ENCODE measurements around the gene TRIM2. TPM values are rescaled to one million over a fixed set of nuclear protein-coding genes. Genes with fewer than 3 reads are reported as not detected.

Gene TRIM2
- total RNA-seq, 1 experiment from 2014 or later = 18.9 TPM

DNA sequence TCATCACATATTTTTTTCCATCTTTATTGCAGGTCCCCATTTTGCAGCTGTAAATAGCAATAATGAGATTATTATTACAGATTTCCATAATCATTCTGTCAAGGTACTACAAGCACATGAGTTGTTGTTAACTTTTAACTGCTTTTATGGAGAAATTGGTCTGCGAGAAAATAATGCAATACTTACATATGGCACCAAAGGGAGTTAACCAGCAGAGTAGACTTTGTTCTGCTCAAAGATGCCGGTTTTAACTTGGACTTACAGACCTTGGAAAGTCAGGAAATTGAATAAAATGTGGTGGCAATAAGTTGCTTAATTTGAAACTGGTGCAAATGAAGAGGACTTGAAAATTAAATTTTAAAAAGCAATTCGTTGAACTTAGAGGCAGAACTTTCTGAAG lies 119.8 kb downstream of the TRIM2 start:
- no peaks in the 10 kb centered on the region for H3K79me2 ChIP-seq (ENCODE audit: low read length)
- no peak overlapping the region for H3K4me3 ChIP-seq (ENCODE audit: low read length)
- intact Hi-C loops (cut with micrococcal nuclease) = no loop called here
- CTCF ChIA-PET = interaction anchor here (0.6 kb wide), 1 partner anchor 258 kb away, joined by 3 read pairs; no protein-coding TSS in a partner anchor
- H3K9me3 ChIP-seq (ENCODE audit: low read length) = no peaks in the 10 kb centered on the region
- no peaks in the 10 kb centered on the region for H3F3A ChIP-seq (ENCODE audit: low read length, unreplicated experiment)
- H2AFZ ChIP-seq (ENCODE audit: low read length) = no peak overlapping the region
- DNase-seq = no peak
- no peak overlapping the region for H3K27ac ChIP-seq (ENCODE audit: low read length)
- no peaks in the 10 kb centered on the region for H3K36me3 ChIP-seq (ENCODE audit: low read depth, low read length)
- no peak overlapping the region for H3K4me2 ChIP-seq (ENCODE audit: low read length)
- ATAC-seq = no peak
- POLR2A ChIA-PET (ENCODE audit: unreplicated experiment) = no interaction called here
- BruUV-seq (replicated peaks) = no TSS peak
- peaks cover 13% of the 10 kb centered on the region for H3K4me1 ChIP-seq (ENCODE audit: insufficient read depth, low read length)
- H3K27me3 ChIP-seq (ENCODE audit: low read length) = no peaks in the 10 kb centered on the region
- no peaks in the 10 kb centered on the region for H4K20me1 ChIP-seq (ENCODE audit: low read length)
- H3K9ac ChIP-seq (ENCODE audit: low read length) = no peak overlapping the region
- no peak for TF ChIP-seq EZH2 (IDR thresholded peaks at IDR 0.05; ENCODE audit: low read length, unreplicated experiment)
- no peak for TF ChIP-seq CTCF (conservative IDR thresholded peaks at IDR 0.05; ENCODE audit: low read depth, low read length)
- TF ChIP-seq EZH2phosphoT487 (IDR thresholded peaks at IDR 0.05; ENCODE audit: borderline replicate concordance, low read length) = no peak
- no peaks in the 10 kb centered on the region for H3K9me2 ChIP-seq (replicated peaks; ENCODE audit: low read length)

DNA sequence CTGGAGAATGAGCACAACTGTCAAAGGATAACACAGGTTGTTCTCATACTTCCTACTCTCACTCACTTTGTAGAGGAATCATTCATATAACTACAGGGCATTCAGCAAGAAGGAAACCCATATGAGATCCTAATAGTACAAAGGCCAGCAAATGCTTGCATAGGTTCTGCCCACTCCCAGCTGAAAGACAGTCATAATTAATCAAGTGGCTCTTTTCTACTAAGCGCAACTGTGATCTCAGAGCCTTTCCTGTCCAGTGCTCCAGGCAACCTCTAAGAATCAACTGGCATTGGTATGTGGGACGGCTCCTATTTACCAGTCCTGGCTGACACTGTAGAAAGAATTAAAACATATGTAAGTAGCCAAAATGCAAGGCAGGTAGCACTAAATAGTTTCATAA lies 121.3 kb downstream of the TRIM2 start:
- Histone ChIP-seq H3K9ac (ENCODE audit: low read length) (no peak overlapping the region), H3K4me2 (ENCODE audit: low read length) (no peak overlapping the region), H3K27ac (ENCODE audit: low read length) (no peak overlapping the region), H3K27me3 (ENCODE audit: low read length) (no peaks in the 10 kb centered on the region), H3K9me2 (replicated peaks; ENCODE audit: low read length) (no peaks in the 10 kb centered on the region), H3K9me3 (ENCODE audit: low read length) (no peaks in the 10 kb centered on the region), H3K36me3 (ENCODE audit: low read depth, low read length) (no peaks in the 10 kb centered on the region), H3K4me3 (ENCODE audit: low read length) (no peak overlapping the region), H3F3A (ENCODE audit: low read length, unreplicated experiment) (no peaks in the 10 kb centered on the region), H3K79me2 (ENCODE audit: low read length) (no peaks in the 10 kb centered on the region), H2AFZ (ENCODE audit: low read length) (no peak overlapping the region), H4K20me1 (ENCODE audit: low read length) (no peaks in the 10 kb centered on the region), H3K4me1 (ENCODE audit: insufficient read depth, low read length) (peaks cover 13% of the 10 kb centered on the region)
- POLR2A ChIA-PET (ENCODE audit: unreplicated experiment) = no interaction called here
- CTCF ChIA-PET = no interaction called here
- no peak for ATAC-seq
- TF ChIP-seq EZH2phosphoT487 (IDR thresholded peaks at IDR 0.05; ENCODE audit: borderline replicate concordance, low read length) (no peak), EZH2 (IDR thresholded peaks at IDR 0.05; ENCODE audit: low read length, unreplicated experiment) (no peak), CTCF (conservative IDR thresholded peaks at IDR 0.05; ENCODE audit: low read depth, low read length) (no peak)
- intact Hi-C loops (cut with micrococcal nuclease) = no loop called here
- BruUV-seq (replicated peaks) = no TSS peak
- no peak for DNase-seq

- Histone ChIP-seq H3K4me1 (ENCODE audit: insufficient read depth, low read length) (peaks cover 13% of the 10 kb centered on the region), H3F3A (ENCODE audit: low read length, unreplicated experiment) (no peaks in the 10 kb centered on the region), H3K79me2 (ENCODE audit: low read length) (no peaks in the 10 kb centered on the region), H3K36me3 (ENCODE audit: low read depth, low read length) (no peaks in the 10 kb centered on the region), H3K9ac (ENCODE audit: low read length) (no peak overlapping the region), H3K27me3 (ENCODE audit: low read length) (no peaks in the 10 kb centered on the region), H3K27ac (ENCODE audit: low read length) (no peak overlapping the region), H3K9me2 (replicated peaks; ENCODE audit: low read length) (no peaks in the 10 kb centered on the region), H4K20me1 (ENCODE audit: low read length) (no peaks in the 10 kb centered on the region), H2AFZ (ENCODE audit: low read length) (no peak overlapping the region), H3K4me3 (ENCODE audit: low read length) (no peak overlapping the region), H3K9me3 (ENCODE audit: low read length) (no peaks in the 10 kb centered on the region), H3K4me2 (ENCODE audit: low read length) (no peak overlapping the region)
- no TSS peak for BruUV-seq (replicated peaks)
- TF ChIP-seq EZH2phosphoT487 (IDR thresholded peaks at IDR 0.05; ENCODE audit: borderline replicate concordance, low read length) = no peak
- peak; percentile 86 for DNase-seq
- intact Hi-C loops (cut with micrococcal nuclease) = no loop called here
- peak; percentile 51 for ATAC-seq
- ChIA-PET CTCF (interaction anchor here (0.9 kb wide), 1 partner anchor 184 kb away, joined by 3 read pairs; no protein-coding TSS in a partner anchor), POLR2A (ENCODE audit: unreplicated experiment) (interaction anchor here (0.6 kb wide), 1 partner anchor 250 kb away, joined by 10 read pairs; no protein-coding TSS in a partner anchor)
These were observed 122.3 kb downstream of the TRIM2 start for GRCh38 chr4:153326513-153326912.

All from PC-3 (cell line).